GM23248 (cell line): ENCODE measurements around the gene TMEM25.

Source experiments
- EZH2 ChIP-seq: fragments of 200-600 bp; sonication (generic); IDR thresholded peaks from 2 replicates; pipeline ENCODE4 v1.6.1; 2018; ENCODE audit warnings: antibody characterized with exemption, mild to moderate bottlenecking; ENCODE audit not compliant: insufficient read depth, poor library complexity, severe bottlenecking
- EZH2phosphoT487 ChIP-seq: fragments of 200-600 bp; sonication (generic); IDR thresholded peaks from 2 replicates; pipeline ENCODE4 v1.6.1; 2018; ENCODE audit warnings: antibody characterized with exemption, moderate library complexity, mild to moderate bottlenecking, low read depth; ENCODE audit not compliant: insufficient read depth

DNA sequence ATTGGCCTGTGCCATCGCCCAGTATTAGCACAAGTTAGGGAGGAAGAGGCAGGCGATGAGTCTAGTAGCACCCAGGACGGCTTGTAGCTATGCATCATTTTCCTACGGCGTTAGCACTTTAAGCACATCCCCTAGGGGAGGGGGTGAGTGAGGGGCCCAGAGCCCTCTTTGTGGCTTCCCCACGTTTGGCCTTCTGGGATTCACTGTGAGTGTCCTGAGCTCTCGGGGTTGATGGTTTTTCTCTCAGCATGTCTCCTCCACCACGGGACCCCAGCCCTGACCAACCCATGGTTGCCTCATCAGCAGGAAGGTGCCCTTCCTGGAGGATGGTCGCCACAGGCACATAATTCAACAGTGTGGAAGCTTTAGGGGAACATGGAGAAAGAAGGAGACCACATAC is 4.3 kb downstream of the TMEM25 start:
- no peak for TF ChIP-seq EZH2
- no peak for TF ChIP-seq EZH2phosphoT487
